Stimulated activated CD4-positive, alpha-beta T cell treated with anti-CD3 and anti-CD28 coated beads, Interleukin-2, amount 100 ng/mL, for 24 hours (primary cell): Measurements from ENCODE around the gene STK39.

ENCODE experiments used
- DNase-seq, 2 donors: peaks; one replicate each; pipeline ENCODE4 v3.0.0-alpha.2; 2020

Gene STK39

DNA sequence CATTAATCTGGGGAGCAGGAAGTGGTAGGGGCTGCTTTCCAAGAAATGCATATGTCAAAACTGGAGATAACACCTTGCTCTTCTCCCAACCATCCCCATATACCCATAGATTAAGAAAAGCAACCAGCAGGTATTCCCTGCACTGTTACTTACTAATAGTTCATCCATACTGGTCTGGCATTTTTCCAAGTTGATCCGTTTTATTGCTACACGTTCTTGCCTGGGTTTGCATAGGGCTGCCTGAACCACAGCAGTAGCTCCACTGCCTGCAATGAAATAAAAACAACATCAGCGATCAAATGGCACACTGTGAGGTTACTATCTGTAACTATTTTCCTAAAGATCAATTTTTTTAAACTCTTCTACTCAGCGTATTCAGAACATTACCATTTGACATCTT, 65.6 kb downstream of the STK39 start:
- no peak for DNase-seq

GRCh38 chr2:168180914-168181313, 66.5 kb downstream of the STK39 start:
- no peak for DNase-seq

GRCh38 chr2:168180483-168180882, 66.9 kb downstream of the STK39 start:
- no peak for DNase-seq

- DNase-seq, result no peak
Measured at GRCh38 chr2:168179592-168179991, 67.8 kb downstream of the STK39 start.

GRCh38 chr2:168178520-168179324, 68.7 kb downstream of the STK39 start:
- DNase-seq, result no peak

- DNase-seq, result no peak
Measured at GRCh38 chr2:168176402-168176801, 71.0 kb downstream of the STK39 start.

- DNase-seq, result no peak
Measured at GRCh38 chr2:168175469-168175868, 71.9 kb downstream of the STK39 start.

- no peak for DNase-seq
Measured at GRCh38 chr2:168174756-168175155, 72.6 kb downstream of the STK39 start.

GRCh38 chr2:168172071-168172470, 75.3 kb downstream of the STK39 start:
- no peak for DNase-seq

DNA sequence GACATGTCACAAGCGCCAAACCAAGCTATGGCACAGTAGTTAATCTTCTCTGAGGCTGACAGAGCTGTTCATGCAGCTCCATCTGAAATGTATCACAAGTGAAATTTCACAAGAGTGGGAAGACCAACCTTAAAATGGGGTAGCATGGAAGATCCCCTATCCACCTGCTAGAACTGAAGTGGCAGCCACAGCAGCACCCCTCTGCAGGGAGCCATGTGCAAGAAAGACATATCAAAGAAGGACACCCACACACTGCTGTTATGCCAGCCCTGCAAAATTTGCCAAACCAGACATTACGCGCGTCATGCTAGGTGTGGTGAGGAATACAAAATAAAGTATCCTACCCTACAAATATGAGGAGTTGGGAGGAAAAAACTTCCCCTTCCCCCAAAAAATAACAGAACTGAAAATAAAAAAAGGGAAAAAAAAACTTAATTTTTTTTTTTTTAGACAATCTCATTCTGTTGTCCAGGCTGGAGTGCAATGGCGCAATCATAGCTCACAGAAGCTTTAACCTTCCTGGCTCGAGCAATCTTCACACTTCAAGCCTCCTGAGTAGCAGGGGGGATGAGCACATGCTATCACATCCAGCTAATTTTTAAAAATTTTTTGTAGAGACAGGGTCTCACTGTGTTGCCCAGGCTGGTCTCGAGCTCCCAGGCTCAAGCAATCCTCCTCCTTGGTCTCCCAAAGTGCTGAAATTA, 76.2 kb downstream of the STK39 start:
- no peak for DNase-seq

DNA sequence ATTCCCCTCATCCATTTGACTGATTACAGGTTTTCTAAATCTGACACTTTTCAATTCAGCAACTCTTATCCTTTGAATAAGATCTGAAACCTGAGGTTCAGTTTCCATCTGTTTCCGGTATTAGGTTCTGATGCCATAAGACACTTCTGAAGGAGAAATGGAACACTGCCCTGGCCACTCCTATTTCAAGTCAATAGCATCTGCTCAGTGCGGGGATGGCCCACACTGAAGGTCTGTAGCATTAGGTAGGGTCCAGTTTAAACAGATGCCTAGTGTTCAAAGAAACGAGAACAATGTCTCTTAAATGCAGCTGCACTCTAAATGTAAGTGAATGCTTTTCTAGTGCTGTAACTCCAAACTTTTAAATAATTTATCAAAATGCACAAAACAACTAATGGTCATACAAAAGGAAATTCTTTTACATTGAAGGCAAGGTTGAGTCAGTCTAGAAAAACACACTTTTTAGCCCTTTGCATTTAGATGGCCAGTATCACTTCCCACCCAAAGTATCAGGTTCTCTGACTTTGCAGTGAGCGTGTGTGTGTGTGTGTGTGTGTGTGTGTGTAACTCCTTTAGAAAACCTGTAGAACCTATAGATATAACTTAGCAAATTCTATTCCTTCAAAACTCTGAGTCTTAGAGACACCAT, 78.2 kb downstream of the STK39 start:
- DNase-seq, result no peak

- no peak for DNase-seq
Measured at GRCh38 chr2:168167511-168168263, 79.7 kb downstream of the STK39 start.

- no peak for DNase-seq
Measured at GRCh38 chr2:168166902-168167510, 80.4 kb downstream of the STK39 start.

DNA sequence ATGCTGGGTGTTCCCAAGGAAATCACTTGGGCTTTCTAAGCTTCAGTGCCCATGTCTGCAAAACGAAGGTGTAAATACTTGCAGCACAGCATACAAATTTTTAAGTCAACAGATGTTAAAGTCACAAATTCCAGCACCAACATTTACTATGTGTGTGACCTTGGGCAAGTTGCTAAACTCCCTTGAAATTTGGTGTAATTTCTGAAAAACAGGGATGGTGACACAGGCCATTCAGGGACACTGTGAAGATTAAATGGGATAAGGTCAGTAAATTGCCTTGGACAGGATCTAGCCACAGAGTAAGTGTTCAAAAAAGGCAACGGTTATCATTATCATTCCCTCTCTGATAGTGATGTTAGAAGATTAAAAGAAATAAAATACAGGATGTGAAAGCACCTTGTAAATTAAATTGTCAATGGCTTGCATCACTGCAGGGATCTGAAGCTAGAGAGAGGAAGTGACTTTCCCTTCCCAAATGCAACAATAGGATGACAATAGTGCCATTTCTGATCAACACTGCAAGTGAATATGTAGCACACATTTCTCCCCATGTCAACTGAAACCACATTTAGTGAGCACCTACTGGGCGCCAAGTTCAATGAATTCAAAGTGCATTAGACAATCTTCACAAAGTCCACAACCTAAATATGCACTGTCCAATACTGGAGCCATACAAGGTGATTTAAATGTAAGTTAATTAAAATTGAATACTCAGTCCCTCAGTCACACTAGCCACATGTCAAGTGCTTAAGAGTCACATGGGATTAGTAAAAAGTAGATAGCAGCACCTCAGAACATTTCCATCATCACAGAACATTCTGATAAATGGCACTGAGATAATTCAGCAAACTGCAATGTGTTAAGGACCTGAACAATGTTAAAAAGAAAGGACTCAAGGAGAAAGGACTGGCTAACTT, 81.2 kb downstream of the STK39 start:
- DNase-seq, result no peak

- DNase-seq, result peak in 1 of 2 donors; percentile 12
Measured at GRCh38 chr2:168165397-168165796, 82.0 kb downstream of the STK39 start.

DNA sequence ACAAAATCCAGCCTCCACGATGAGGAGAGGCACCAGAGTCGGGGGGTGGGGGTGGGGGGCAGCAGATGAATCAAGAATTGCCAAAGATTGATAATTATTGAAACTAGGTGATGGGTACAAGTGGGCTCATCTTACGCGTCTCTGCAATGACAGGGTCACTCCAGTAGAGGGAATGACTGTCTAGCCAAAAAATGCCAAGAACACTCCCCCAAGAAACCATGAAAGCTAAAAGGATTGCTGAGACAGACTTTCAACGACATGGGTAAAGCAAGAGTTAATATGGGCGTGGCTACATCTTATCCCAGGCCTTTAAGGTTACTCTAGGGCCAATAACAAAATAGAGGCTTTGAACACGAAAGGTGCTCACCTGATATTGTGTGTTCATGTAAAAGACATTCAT, 86.5 kb downstream of the STK39 start:
- no peak for DNase-seq

DNA sequence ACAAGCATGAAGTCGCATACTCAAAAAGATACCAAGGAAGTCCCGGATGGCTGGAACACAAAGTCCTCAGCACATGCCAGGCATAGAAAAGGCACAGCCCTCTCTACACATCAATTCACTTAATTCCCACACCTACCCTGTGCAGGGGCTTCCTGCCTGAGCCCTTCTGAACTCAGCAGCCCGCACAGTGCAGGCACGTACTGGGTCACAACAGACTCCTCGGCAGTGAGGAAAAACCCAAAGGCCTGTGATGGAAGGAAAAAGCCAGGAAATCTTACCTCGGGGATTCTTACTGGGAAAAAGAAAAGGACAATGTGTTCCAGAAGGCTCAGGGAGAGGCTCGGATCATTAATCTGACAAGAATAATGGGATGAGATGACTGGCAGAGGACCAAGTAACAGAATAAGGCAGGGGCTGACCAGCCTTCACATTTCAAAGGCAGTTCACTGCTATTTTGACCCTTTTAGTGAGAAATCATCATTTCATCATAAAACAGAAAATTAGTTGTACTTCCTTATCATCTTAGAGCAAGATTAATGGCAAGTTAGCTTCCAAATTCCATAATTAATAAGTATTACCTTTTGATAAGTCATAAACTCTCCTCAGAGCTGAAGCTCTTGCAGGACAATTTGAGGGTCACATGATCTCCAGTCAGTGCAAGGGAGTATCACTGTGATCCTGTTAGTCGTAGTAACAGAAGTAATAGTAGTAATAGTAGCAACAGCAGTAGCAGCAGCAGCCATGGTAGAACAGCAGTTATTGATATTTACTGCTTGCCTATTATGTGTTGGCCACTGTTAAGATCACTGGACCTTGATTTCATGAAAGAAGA, 87.4 kb downstream of the STK39 start:
- DNase-seq, result no peak

GRCh38 chr2:168158586-168158985, 88.8 kb downstream of the STK39 start:
- no peak for DNase-seq

DNA sequence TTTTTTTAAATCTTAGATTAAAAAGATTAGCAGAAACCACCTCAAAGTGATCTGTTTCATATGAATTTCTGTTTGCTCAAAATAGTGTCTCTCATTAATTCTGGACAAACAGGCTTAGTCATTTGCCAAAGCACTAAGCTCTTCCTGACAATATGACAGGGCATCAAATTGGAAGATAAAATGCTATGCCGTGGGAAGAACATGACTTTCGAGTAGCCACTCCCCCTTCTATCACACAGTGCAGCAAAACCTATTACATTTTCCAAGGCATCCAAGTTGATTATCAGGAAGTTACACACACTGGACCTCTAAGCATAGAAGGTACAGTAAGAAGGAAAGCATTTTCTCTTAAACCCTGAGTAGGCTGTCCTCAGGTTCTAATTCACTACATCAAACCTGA, 89.5 kb downstream of the STK39 start:
- no peak for DNase-seq

GRCh38 chr2:168157070-168157469, 90.3 kb downstream of the STK39 start:
- no peak for DNase-seq

DNA sequence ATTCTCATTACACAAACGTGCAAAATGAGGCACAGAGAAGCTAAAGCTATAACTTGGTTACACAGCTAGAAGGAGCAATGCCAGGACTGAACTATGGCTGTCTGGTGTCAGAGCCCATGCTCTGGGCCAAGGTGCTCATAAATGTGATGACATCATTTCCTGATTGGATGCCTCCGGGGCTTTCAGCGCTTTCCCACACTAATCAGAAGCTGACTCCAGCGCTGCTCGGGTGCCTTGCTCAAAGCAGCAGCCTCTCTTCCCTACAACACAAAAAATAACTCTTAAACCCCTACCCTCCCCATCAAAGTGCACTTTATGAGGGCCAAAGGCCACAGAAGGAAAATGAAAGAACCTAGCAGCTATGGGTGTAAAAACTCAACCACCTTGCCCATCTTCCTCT, 90.7 kb downstream of the STK39 start:
- DNase-seq, result no peak
